GM04504 (cell line): ENCODE data around the gene ARFIP1.
"Not testable (repeated sequence)": the region's sequence is repeated elsewhere in the genome, so short reads cannot be mapped to it uniquely, and the experiment has no call there.

Source experiments
- DNase-seq: peaks from one replicate; pipeline ENCODE4 v3.0.0-alpha.2; 2012; ENCODE audit warnings: low read depth

Gene ARFIP1

GRCh38 chr4:152779513-152780266 lies at the start of gene ARFIP1, which contains the start of gene TIGD4:
TSS of gene ARFIP1 (plus strand) at chr4:152779954. CDS start at chr4:152829634, 49,680 bp downstream.
TSS of gene TIGD4 (minus strand) at chr4:152779730. CDS start at chr4:152771004, 8,726 bp downstream.
- DNase-seq = peak; percentile 94

- DNase-seq = no peak
Measured at GRCh38 chr4:152731997-152732396, 47.8 kb upstream of the ARFIP1 start.

- no peak for DNase-seq
Measured at GRCh38 chr4:152734015-152734698, 45.6 kb upstream of the ARFIP1 start.

GRCh38 chr4:152734699-152735050 lies 45.1 kb upstream of the ARFIP1 start:
- DNase-seq = no peak

GRCh38 chr4:152735396-152735859 lies 44.3 kb upstream of the ARFIP1 start:
- DNase-seq = no peak

GRCh38 chr4:152735906-152736305 lies 43.8 kb upstream of the ARFIP1 start:
- no peak for DNase-seq

GRCh38 chr4:152738827-152739226 lies 40.9 kb upstream of the ARFIP1 start:
- no peak for DNase-seq

GRCh38 chr4:152747444-152747843 lies 32.3 kb upstream of the ARFIP1 start:
- DNase-seq = no peak

- no peak for DNase-seq
Measured at GRCh38 chr4:152748619-152749018, 31.1 kb upstream of the ARFIP1 start.

- DNase-seq = no peak
Measured at GRCh38 chr4:152763796-152764195, 16.0 kb upstream of the ARFIP1 start.

GRCh38 chr4:152765069-152765737 lies 14.6 kb upstream of the ARFIP1 start:
- not testable (repeated sequence) for DNase-seq

- DNase-seq = no peak
Measured at GRCh38 chr4:152771741-152772533, 7.8 kb upstream of the ARFIP1 start.

GRCh38 chr4:152773339-152773738 lies 6.4 kb upstream of the ARFIP1 start:
- DNase-seq = no peak

- no peak for DNase-seq
Measured at GRCh38 chr4:152773953-152774352, 5.8 kb upstream of the ARFIP1 start.

- DNase-seq = no peak
Measured at GRCh38 chr4:152776352-152776751, 3.4 kb upstream of the ARFIP1 start.

GRCh38 chr4:152777488-152777887 lies 2.3 kb upstream of the ARFIP1 start:
- DNase-seq = no peak

GRCh38 chr4:152778656-152779512 lies 870 bp upstream of the ARFIP1 start:
- no peak for DNase-seq

GRCh38 chr4:152780267-152780778 lies 569 bp downstream of the ARFIP1 start:
- peak; percentile 21 for DNase-seq

GRCh38 chr4:152784490-152785350 lies 5.0 kb downstream of the ARFIP1 start:
- peak; percentile 68 for DNase-seq
